PC-3 (cell line): ENCODE data around the gene FSD1. TPM values are rescaled to one million over a fixed set of nuclear protein-coding genes. Genes with fewer than 3 reads are reported as not detected.

ENCODE experiments used
- ATAC-seq: fragments of 200-7000 bp; cut with Tn5 transposase; 2 replicates; pipeline ENCODE4 v1.9.1; 2020; ENCODE audit warnings: mild to moderate bottlenecking, moderate library complexity
- BruUV-seq: library from RNA; stranded (reverse); fragments of 400-500 nt; replicated peaks from 2 replicates; lab custom pipeline; 2021; lab: Mats Ljungman, UMichigan
- CTCF ChIA-PET: fragments of 300-600 bp; sonication (Branson Sonifier 250); formaldehyde crosslinking; loops from one replicate; lab custom pipeline; 2022; ENCODE audit warnings: antibody characterized with exemption; lab: Charles Lee
- POLR2A ChIA-PET: fragments of 300-600 bp; sonication (Branson Sonifier 250); formaldehyde crosslinking; loops from one replicate; lab custom pipeline; 2022; ENCODE audit warnings: antibody characterized with exemption; ENCODE audit not compliant: unreplicated experiment; lab: Charles Lee
- DNase-seq: peaks from one replicate; pipeline ENCODE4 v3.0.0-alpha.2; 2015
- H2AFZ ChIP-seq: fragments of 300-600 bp; sonication (generic); 2 replicates; pipeline ENCODE4 v1.6.0; 2016; ENCODE audit warnings: antibody characterized with exemption, low read length
- H3F3A ChIP-seq: fragments of 300-600 bp; sonication (generic); one replicate; pipeline ENCODE4 v1.6.0; 2017; ENCODE audit warnings: antibody characterized with exemption, low read length, control low read depth, mild to moderate bottlenecking; ENCODE audit not compliant: unreplicated experiment
- H3K27ac ChIP-seq: fragments of 300-600 bp; sonication (generic); 2 replicates; pipeline ENCODE4 v1.5.1; 2016; ENCODE audit warnings: mild to moderate bottlenecking, low read length
- H3K27me3 ChIP-seq: fragments of 300-600 bp; sonication (generic); 2 replicates; pipeline ENCODE4 v1.6.1; 2016; ENCODE audit warnings: low read length, mixed read lengths
- H3K36me3 ChIP-seq: fragments of 300-600 bp; sonication (generic); 2 replicates; pipeline ENCODE4 v1.6.1; 2016; ENCODE audit warnings: low read depth, mixed run types, low read length, mixed read lengths
- H3K4me1 ChIP-seq: fragments of 300-600 bp; sonication (generic); 2 replicates; pipeline ENCODE4 v1.5.1; 2016; ENCODE audit warnings: low read length; ENCODE audit not compliant: insufficient read depth
- H3K4me2 ChIP-seq: fragments of 300-600 bp; sonication (generic); 2 replicates; pipeline ENCODE4 v1.6.0; 2016; ENCODE audit warnings: low read length
- H3K4me3 ChIP-seq: fragments of 300-600 bp; sonication (generic); 2 replicates; pipeline ENCODE4 v1.5.1; 2016; ENCODE audit warnings: mild to moderate bottlenecking, low read length, mixed read lengths
- H3K79me2 ChIP-seq: fragments of 300-600 bp; sonication (generic); 2 replicates; pipeline ENCODE4 v1.6.1; 2017; ENCODE audit warnings: low read length, mixed read lengths
- H3K9ac ChIP-seq: fragments of 300-600 bp; sonication (generic); 2 replicates; pipeline ENCODE4 v1.6.0; 2016; ENCODE audit warnings: mild to moderate bottlenecking, low read length
- H3K9me2 ChIP-seq: fragments of 300-600 bp; sonication (generic); replicated peaks from 2 replicates; pipeline ENCODE4 v1.6.1; 2016; ENCODE audit warnings: mixed run types, low read length, mixed read lengths
- H3K9me3 ChIP-seq: fragments of 300-600 bp; sonication (generic); 2 replicates; pipeline ENCODE4 v1.6.1; 2016; ENCODE audit warnings: low read length, mixed read lengths
- H4K20me1 ChIP-seq: fragments of 300-600 bp; sonication (generic); 2 replicates; pipeline ENCODE4 v1.6.1; 2016; ENCODE audit warnings: low read length, mixed read lengths
- CTCF ChIP-seq: fragments of 300-600 bp; sonication (generic); conservative IDR thresholded peaks from 2 replicates; pipeline ENCODE4 v1.5.1; 2017; ENCODE audit warnings: antibody characterized with exemption, low read depth, mild to moderate bottlenecking, low read length
- EZH2 ChIP-seq: fragments of 300-600 bp; sonication (generic); IDR thresholded peaks from one replicate; pipeline ENCODE4 v1.6.1; 2017; ENCODE audit warnings: antibody characterized with exemption, mild to moderate bottlenecking, low read length; ENCODE audit not compliant: unreplicated experiment
- EZH2phosphoT487 ChIP-seq: fragments of 300-600 bp; sonication (generic); IDR thresholded peaks from 2 replicates; pipeline ENCODE4 v1.6.1; 2018; ENCODE audit warnings: mild to moderate bottlenecking, antibody characterized with exemption, low read length, borderline replicate concordance
- intact Hi-C: fragments of 100-400 bp; cut with micrococcal nuclease; formaldehyde crosslinking; loops from 2 replicates; pipeline ENCODE4 v1.9.0; 2023
- total RNA-seq: library from RNA; depleted of rRNA; stranded (reverse); fragments of >200 nt; gene quantifications from 2 replicates; pipeline ENCODE4 v1.2.3, GENCODE V29; 2014

FSD1 gene
- total RNA-seq, 1 experiment from 2014 or later, result 8.7 TPM

- no peak for TF ChIP-seq EZH2phosphoT487
- intact Hi-C loops, result no loop called here
- no peak for DNase-seq
Observed at GRCh38 chr19:4366666-4367335, 62.4 kb downstream of the FSD1 start.

DNA sequence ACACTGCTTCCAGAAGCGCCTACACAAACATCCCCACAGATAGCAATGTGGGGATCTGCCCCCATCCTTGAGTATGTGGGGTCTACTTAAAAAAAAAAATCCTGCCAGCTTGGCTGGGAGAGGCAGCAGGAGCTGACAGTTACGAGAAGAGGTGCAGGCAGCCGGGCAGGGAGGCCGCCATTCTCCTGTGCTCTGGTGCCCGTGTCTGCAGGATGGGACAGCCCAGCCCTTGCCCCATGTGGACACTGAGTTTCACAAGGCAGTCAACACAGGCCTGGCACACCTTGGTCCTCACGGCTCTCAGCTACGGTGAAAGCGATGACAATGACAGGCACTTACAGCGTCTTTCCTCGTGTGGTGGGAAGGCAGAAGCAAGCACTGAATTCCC is 62.9 kb downstream of the FSD1 start:
- ATAC-seq (no peak), DNase-seq (no peak)
- no peaks in the 10 kb centered on the region for H3K9me3 ChIP-seq
- no peak overlapping the region for H3K4me3 ChIP-seq
- no peaks in the 10 kb centered on the region for H3F3A ChIP-seq
- no peak overlapping the region for H2AFZ ChIP-seq
- CTCF ChIA-PET, result no interaction called here
- no peaks in the 10 kb centered on the region for H3K27me3 ChIP-seq
- peaks cover 33% of the 10 kb centered on the region for H3K79me2 ChIP-seq
- H3K9ac ChIP-seq, result no peak overlapping the region
- H3K9me2 ChIP-seq, result no peaks in the 10 kb centered on the region
- intact Hi-C loops, result no loop called here
- BruUV-seq, result no TSS peak
- H3K36me3 ChIP-seq, result peaks cover under 1% of the 10 kb centered on the region; the same call in 1 of the 2 replicates
- POLR2A ChIA-PET, result no interaction called here
- H3K27ac ChIP-seq, result no peak overlapping the region
- no peak overlapping the region for H3K4me2 ChIP-seq
- no peak for TF ChIP-seq EZH2phosphoT487
- no peak for TF ChIP-seq EZH2
- no peak for TF ChIP-seq CTCF
- H3K4me1 ChIP-seq, result no peaks in the 10 kb centered on the region
- no peaks in the 10 kb centered on the region for H4K20me1 ChIP-seq

More at GRCh38 chr19:4366666-4367335, 62.4 kb downstream of the FSD1 start:
- Histone ChIP-seq H3K9ac (no peak overlapping the region), H4K20me1 (no peaks in the 10 kb centered on the region), H3F3A (no peaks in the 10 kb centered on the region), H2AFZ (no peak overlapping the region), H3K27me3 (no peaks in the 10 kb centered on the region), H3K9me3 (no peaks in the 10 kb centered on the region), H3K36me3 (peaks cover 3% of the 10 kb centered on the region; the same call in 1 of the 2 replicates), H3K9me2 (no peaks in the 10 kb centered on the region), H3K4me1 (no peaks in the 10 kb centered on the region), H3K27ac (no peak overlapping the region), H3K79me2 (peaks cover 28% of the 10 kb centered on the region), H3K4me2 (no peak overlapping the region), H3K4me3 (no peak overlapping the region)
- no peak for ATAC-seq
- no TSS peak for BruUV-seq
- ChIA-PET POLR2A (no interaction called here), CTCF (interaction anchor here (0.5 kb wide), 1 partner anchor 606 kb away, joined by 6 read pairs; no protein-coding TSS in a partner anchor)

GRCh38 chr19:4367781-4368127 is 63.4 kb downstream of the FSD1 start:
- CTCF ChIA-PET, result no interaction called here
- no peaks in the 10 kb centered on the region for H3F3A ChIP-seq
- TF ChIP-seq CTCF (no peak), EZH2phosphoT487 (no peak), EZH2 (no peak)
- no peaks in the 10 kb centered on the region for H3K4me1 ChIP-seq
- no peaks in the 10 kb centered on the region for H3K36me3 ChIP-seq
- H3K79me2 ChIP-seq, result peaks cover 37% of the 10 kb centered on the region
- no peak overlapping the region for H3K4me2 ChIP-seq
- intact Hi-C loops, result no loop called here
- ATAC-seq, result no peak
- no peak overlapping the region for H2AFZ ChIP-seq
- no peak overlapping the region for H3K9ac ChIP-seq
- BruUV-seq, result no TSS peak
- H3K9me2 ChIP-seq, result no peaks in the 10 kb centered on the region
- H3K4me3 ChIP-seq, result no peak overlapping the region
- no peaks in the 10 kb centered on the region for H3K9me3 ChIP-seq
- no peak overlapping the region for H3K27ac ChIP-seq
- no peaks in the 10 kb centered on the region for H4K20me1 ChIP-seq
- H3K27me3 ChIP-seq, result no peaks in the 10 kb centered on the region
- no peak for DNase-seq
- POLR2A ChIA-PET, result no interaction called here
